Ascending aorta (tissue), 2 donors: ENCODE measurements around the gene HPX. TPM values are rescaled to one million over a fixed set of nuclear protein-coding genes. Genes with fewer than 3 reads are reported as not detected.

Experiments used
- DNase-seq, 2 donors: peaks; one replicate each; pipeline ENCODE4 v3.0.0-alpha.2; 2019; ENCODE audit warnings: low spot score in 2 of 2
- H3K27ac ChIP-seq, 2 donors: fragments of 200-600 bp; sonication (generic); one replicate each; pipeline ENCODE4 v1.5.1; 2016 to 2017; ENCODE audit warnings: mild to moderate bottlenecking in 1 of 2
- H3K27me3 ChIP-seq: fragments of 200-600 bp; sonication (generic); one replicate; pipeline ENCODE4 v1.5.1; 2017
- H3K36me3 ChIP-seq, 2 donors: fragments of 200-600 bp; sonication (generic); one replicate each; pipeline ENCODE4 v1.5.1; 2016
- H3K4me1 ChIP-seq, 2 donors: fragments of 200-600 bp; sonication (generic); one replicate each; pipeline ENCODE4 v1.5.1; 2016 to 2017; ENCODE audit warnings: mild to moderate bottlenecking in 1 of 2
- H3K4me3 ChIP-seq, 2 donors: fragments of 200-600 bp; sonication (generic); one replicate each; pipeline ENCODE4 v1.5.1; 2016 to 2017; ENCODE audit warnings: mild to moderate bottlenecking in 1 of 2
- H3K9me3 ChIP-seq, 2 donors: fragments of 200-600 bp; sonication (generic); one replicate each; pipeline ENCODE4 v1.5.1; 2016
- CTCF ChIP-seq, 3 experiments: fragments of 200-600 bp in 2 of 3; fragments of 450-650 bp in 1 of 3; sonication (generic) in 2 of 3; IDR thresholded peaks; one replicate each; pipeline ENCODE4 v1.5.1; 2016 to 2019; ENCODE audit warnings: antibody characterized with exemption in 3 of 3, mild to moderate bottlenecking in 1 of 3, moderate library complexity in 1 of 3
- intact Hi-C: fragments of 100-400 bp; cut with DNase I; formaldehyde crosslinking; loops from one replicate; pipeline ENCODE4 v1.15.1; 2023
- total RNA-seq: library from RNA; depleted of rRNA; stranded (reverse); fragments of >200 nt; gene quantifications from one replicate; pipeline ENCODE4 v1.1.0, GENCODE V29; 2016

HPX gene
- total RNA-seq, 1 donor from 2014 or later, result 16.8 TPM

- no peak overlapping the region for H3K4me3 ChIP-seq
- no peaks in the 10 kb centered on the region for H3K27me3 ChIP-seq
- intact Hi-C loops, result no loop called here
- H3K36me3 ChIP-seq, result peaks cover 8 to 14% of the 10 kb centered on the region in 2 donors
- H3K4me1 ChIP-seq, result peaks cover 7 to 15% of the 10 kb centered on the region in 2 donors
- DNase-seq, result peak; percentile 72 to 90
- no peak for TF ChIP-seq CTCF (IDR thresholded peaks at IDR 0.05)
- H3K9me3 ChIP-seq, result no peaks in the 10 kb centered on the region
- peak overlapping the region; percentile 56 to 65 for H3K27ac ChIP-seq
Observed at GRCh38 chr11:6468712-6469495, 28.1 kb upstream of the HPX start.

- intact Hi-C loops, result no loop called here
- H3K27ac ChIP-seq, result no peak overlapping the region
- H3K27me3 ChIP-seq, result no peaks in the 10 kb centered on the region
- DNase-seq, result no peak
- H3K36me3 ChIP-seq, result peaks cover 53 to 78% of the 10 kb centered on the region in 2 donors
- H3K4me1 ChIP-seq, result no peaks in the 10 kb centered on the region
- TF ChIP-seq CTCF (IDR thresholded peaks at IDR 0.05), result no peak
- H3K4me3 ChIP-seq, result no peak overlapping the region
- H3K9me3 ChIP-seq, result no peaks in the 10 kb centered on the region
Observed at GRCh38 chr11:6459099-6459450, 18.3 kb upstream of the HPX start.

- DNase-seq, result no peak
- no peaks in the 10 kb centered on the region for H3K27me3 ChIP-seq
- no peak overlapping the region for H3K4me3 ChIP-seq
- H3K27ac ChIP-seq, result no peak overlapping the region
- no peak for TF ChIP-seq CTCF (IDR thresholded peaks at IDR 0.05)
- peaks cover 51 to 78% of the 10 kb centered on the region in 2 donors for H3K36me3 ChIP-seq
- intact Hi-C loops, result no loop called here
- no peaks in the 10 kb centered on the region for H3K9me3 ChIP-seq
- H3K4me1 ChIP-seq, result no peaks in the 10 kb centered on the region
Observed at GRCh38 chr11:6458352-6459098, 17.7 kb upstream of the HPX start.

- DNase-seq, result no peak
- no peak overlapping the region for H3K27ac ChIP-seq
- peaks cover 46 to 79% of the 10 kb centered on the region in 2 donors for H3K36me3 ChIP-seq
- intact Hi-C loops, result no loop called here
- no peak for TF ChIP-seq CTCF (IDR thresholded peaks at IDR 0.05)
- peaks cover 0 to 2% of the 10 kb centered on the region in 2 donors for H3K4me1 ChIP-seq
- H3K9me3 ChIP-seq, result no peaks in the 10 kb centered on the region
- H3K4me3 ChIP-seq, result no peak overlapping the region
- no peaks in the 10 kb centered on the region for H3K27me3 ChIP-seq
Observed at GRCh38 chr11:6457581-6458320, 17.0 kb upstream of the HPX start.

GRCh38 chr11:6456361-6457073 is 15.7 kb upstream of the HPX start:
- peaks cover 5 to 10% of the 10 kb centered on the region in 2 donors for H3K4me1 ChIP-seq
- no peak for DNase-seq
- no peak for TF ChIP-seq CTCF (IDR thresholded peaks at IDR 0.05)
- H3K27ac ChIP-seq, result no peak overlapping the region
- no peaks in the 10 kb centered on the region for H3K27me3 ChIP-seq
- H3K9me3 ChIP-seq, result no peaks in the 10 kb centered on the region
- intact Hi-C loops, result no loop called here
- H3K4me3 ChIP-seq, result no peak overlapping the region
- H3K36me3 ChIP-seq, result peaks cover 47 to 85% of the 10 kb centered on the region in 2 donors
